Right lobe of liver (tissue), 4 donors: ENCODE results near the gene C3orf38.

Source experiments
- CTCF ChIP-seq, 4 donors: fragments of 200-600 bp in 3 of 4; fragments of 450-650 bp in 1 of 4; IDR thresholded peaks; one replicate each; pipeline versions ENCODE4 v1.5.1 to v1.8.0; 2016 to 2022; ENCODE audit warnings: antibody characterized with exemption in 4 of 4, mild to moderate bottlenecking in 2 of 4
- POLR2A ChIP-seq: fragments of 450-650 bp; IDR thresholded peaks from one replicate; pipeline ENCODE4 v1.6.1; 2017; ENCODE audit warnings: antibody characterized with exemption, mild to moderate bottlenecking
- donor health status: DM: no; HTN: no; CAD: no.
- donor health status: DM: no; HTN: no; CAD: no.
- donor health status: DM: no; HTN: yes; CAD: no.

GRCh38 chr3:88137836-88138235 lies 11.9 kb upstream of the C3orf38 start:
- no peak for TF ChIP-seq POLR2A
- TF ChIP-seq CTCF (IDR thresholded peaks at IDR 0.05) = no peak
